WTC11 (cell line): Measurements from ENCODE around the gene MAB21L3. TPM values are rescaled to one million over a fixed set of nuclear protein-coding genes. Genes with fewer than 3 reads are reported as not detected.

Source experiments
- ATAC-seq: fragments of 200-7000 bp; cut with Tn5 transposase; 2 replicates; pipeline ENCODE4 v1.10.0; 2021; ENCODE audit warnings: mild to moderate bottlenecking, moderate library complexity
- CTCF ChIA-PET: fragments of 300-600 bp; sonication (Branson Sonifier 250); formaldehyde crosslinking; loops from one replicate; lab custom pipeline; 2021; ENCODE audit warnings: antibody characterized with exemption; lab: Charles Lee
- POLR2A ChIA-PET: fragments of 350-600 bp; sonication (Branson Sonifier 250); formaldehyde crosslinking; loops from one replicate; lab custom pipeline; 2021; ENCODE audit warnings: antibody characterized with exemption; lab: Charles Lee
- DNase-seq: peaks from one replicate; pipeline ENCODE4 v3.0.0; 2021; ENCODE audit warnings: low spot score
- H3K27ac Mint-ChIP-seq: 2 replicates; pipeline ENCODE4 v1.8.0; 2021; ENCODE audit warnings: mixed read lengths
- H3K27me3 Mint-ChIP-seq: 2 replicates; pipeline ENCODE4 v1.8.0; 2021; ENCODE audit warnings: low read depth, mild to moderate bottlenecking, moderate library complexity, mixed read lengths
- H3K36me3 Mint-ChIP-seq: 2 replicates; pipeline ENCODE4 v1.8.0; 2021; ENCODE audit warnings: mixed read lengths
- H3K4me1 Mint-ChIP-seq: 2 replicates; pipeline ENCODE4 v1.8.0; 2022; ENCODE audit warnings: mixed read lengths
- H3K4me3 Mint-ChIP-seq: 2 replicates; pipeline ENCODE4 v1.8.0; 2021; ENCODE audit warnings: mild to moderate bottlenecking, moderate library complexity, mixed read lengths
- H3K9me3 Mint-ChIP-seq: 2 replicates; pipeline ENCODE4 v1.8.0; 2021; ENCODE audit warnings: mixed read lengths
- CBFB ChIP-seq: sonication (generic); formaldehyde crosslinking; IDR thresholded peaks from 2 replicates; pipeline ENCODE4 v1.8.1; 2022; ENCODE audit warnings: mild to moderate bottlenecking, low read depth, missing genetic modification reagents
- ELF4 ChIP-seq: sonication (generic); formaldehyde crosslinking; IDR thresholded peaks from 2 replicates; pipeline ENCODE4 v1.8.1; 2022; ENCODE audit warnings: low read depth, mild to moderate bottlenecking, moderate library complexity, missing genetic modification reagents
- GABPB1 ChIP-seq: sonication (generic); formaldehyde crosslinking; IDR thresholded peaks from 2 replicates; pipeline ENCODE4 v1.8.1; 2023; ENCODE audit warnings: mild to moderate bottlenecking, missing genetic modification reagents
- IRF2 ChIP-seq: sonication (generic); formaldehyde crosslinking; IDR thresholded peaks from 2 replicates; pipeline ENCODE4 v1.8.0; 2022; ENCODE audit warnings: low read depth, missing genetic modification reagents, borderline replicate concordance
- JAZF1 ChIP-seq: fragments of 250-450 bp; sonication (Bioruptor Pico); IDR thresholded peaks from 2 replicates; pipeline ENCODE4 v1.9.0; 2021; ENCODE audit warnings: moderate library complexity, mild to moderate bottlenecking, inconsistent platforms
- MXD4 ChIP-seq: fragments of 250-450 bp; sonication (Bioruptor Pico); IDR thresholded peaks from 2 replicates; pipeline ENCODE4 v1.8.0; 2021; ENCODE audit warnings: mild to moderate bottlenecking, moderate library complexity, borderline replicate concordance
- MYBL2 ChIP-seq: sonication (generic); formaldehyde crosslinking; IDR thresholded peaks from 2 replicates; pipeline ENCODE4 v1.8.1; 2023; ENCODE audit warnings: mild to moderate bottlenecking, moderate library complexity, missing genetic modification reagents
- NFYB ChIP-seq: sonication (generic); formaldehyde crosslinking; conservative IDR thresholded peaks from 2 replicates; pipeline ENCODE4 v1.8.0; 2022; ENCODE audit warnings: low read depth, missing genetic modification reagents
- NR1H2 ChIP-seq: sonication (generic); formaldehyde crosslinking; IDR thresholded peaks from 2 replicates; pipeline ENCODE4 v1.9.0; 2021; ENCODE audit warnings: mild to moderate bottlenecking, moderate library complexity, missing genetic modification reagents
- NR2C2 ChIP-seq: sonication (generic); formaldehyde crosslinking; IDR thresholded peaks from 2 replicates; pipeline ENCODE4 v1.8.0; 2022; ENCODE audit warnings: mild to moderate bottlenecking, missing genetic modification reagents
- RELA ChIP-seq: sonication (generic); formaldehyde crosslinking; IDR thresholded peaks from 2 replicates; pipeline ENCODE4 v1.8.1; 2022; ENCODE audit warnings: missing genetic modification reagents, mild to moderate bottlenecking, borderline replicate concordance
- SMAD4 ChIP-seq: sonication (generic); formaldehyde crosslinking; IDR thresholded peaks from 2 replicates; pipeline ENCODE4 v1.8.0; 2022; ENCODE audit warnings: mild to moderate bottlenecking, missing genetic modification reagents
- TP53 ChIP-seq: sonication (generic); formaldehyde crosslinking; IDR thresholded peaks from 2 replicates; pipeline ENCODE4 v1.8.1; 2023; ENCODE audit warnings: mild to moderate bottlenecking, missing genetic modification reagents
- ZNF121 ChIP-seq: sonication (generic); formaldehyde crosslinking; IDR thresholded peaks from 2 replicates; pipeline ENCODE4 v1.8.0; 2023; ENCODE audit warnings: missing genetic modification reagents
- ZNF317 ChIP-seq: sonication (generic); formaldehyde crosslinking; IDR thresholded peaks from 2 replicates; pipeline ENCODE4 v1.8.1; 2023; ENCODE audit warnings: low read depth, mild to moderate bottlenecking, moderate library complexity, missing genetic modification reagents, borderline replicate concordance
- total RNA-seq: library from RNA; stranded (reverse); gene quantifications from 3 replicates; pipeline ENCODE4 v1.2.3, GENCODE V29; 2021
- TF ChIP-seq, protein P1 (sequence below): sonication (generic); formaldehyde crosslinking; IDR thresholded peaks from 2 replicates; pipeline ENCODE4 v1.8.1; 2022; ENCODE audit warnings: low read depth, mild to moderate bottlenecking, moderate library complexity, missing genetic modification reagents, borderline replicate concordance
- TF ChIP-seq, protein P2 (sequence below): sonication (generic); formaldehyde crosslinking; IDR thresholded peaks from 2 replicates; pipeline ENCODE4 v1.8.1; 2023; ENCODE audit warnings: mild to moderate bottlenecking, missing genetic modification reagents, moderate library complexity
- TF ChIP-seq, protein P3 (sequence below): fragments of 250-450 bp; sonication (Bioruptor Pico); IDR thresholded peaks from 2 replicates; pipeline ENCODE4 v1.9.0; 2021; ENCODE audit warnings: mild to moderate bottlenecking
- TF ChIP-seq, protein P4 (sequence below): sonication (generic); formaldehyde crosslinking; IDR thresholded peaks from 2 replicates; pipeline ENCODE4 v1.8.0; 2022; ENCODE audit warnings: mild to moderate bottlenecking, missing genetic modification reagents
- TF ChIP-seq, protein P5 (sequence below): sonication (generic); formaldehyde crosslinking; conservative IDR thresholded peaks from 2 replicates; pipeline ENCODE4 v1.8.1; 2023; ENCODE audit warnings: mild to moderate bottlenecking, low read depth, missing genetic modification reagents, moderate library complexity
- TF ChIP-seq, protein P6 (sequence below): sonication (generic); formaldehyde crosslinking; IDR thresholded peaks from 2 replicates; pipeline ENCODE4 v1.8.0; 2023; ENCODE audit warnings: missing genetic modification reagents
- TF ChIP-seq, protein P7 (sequence below): sonication (generic); formaldehyde crosslinking; IDR thresholded peaks from 2 replicates; pipeline ENCODE4 v1.8.0; 2023; ENCODE audit warnings: mild to moderate bottlenecking, missing genetic modification reagents
- TF ChIP-seq, protein P8 (sequence below): sonication (generic); formaldehyde crosslinking; IDR thresholded peaks from 2 replicates; pipeline ENCODE4 v1.8.1; 2023; ENCODE audit warnings: mild to moderate bottlenecking, missing genetic modification reagents

MAB21L3 gene
- total RNA-seq, 1 experiment from 2014 or later = not detected

DNA sequence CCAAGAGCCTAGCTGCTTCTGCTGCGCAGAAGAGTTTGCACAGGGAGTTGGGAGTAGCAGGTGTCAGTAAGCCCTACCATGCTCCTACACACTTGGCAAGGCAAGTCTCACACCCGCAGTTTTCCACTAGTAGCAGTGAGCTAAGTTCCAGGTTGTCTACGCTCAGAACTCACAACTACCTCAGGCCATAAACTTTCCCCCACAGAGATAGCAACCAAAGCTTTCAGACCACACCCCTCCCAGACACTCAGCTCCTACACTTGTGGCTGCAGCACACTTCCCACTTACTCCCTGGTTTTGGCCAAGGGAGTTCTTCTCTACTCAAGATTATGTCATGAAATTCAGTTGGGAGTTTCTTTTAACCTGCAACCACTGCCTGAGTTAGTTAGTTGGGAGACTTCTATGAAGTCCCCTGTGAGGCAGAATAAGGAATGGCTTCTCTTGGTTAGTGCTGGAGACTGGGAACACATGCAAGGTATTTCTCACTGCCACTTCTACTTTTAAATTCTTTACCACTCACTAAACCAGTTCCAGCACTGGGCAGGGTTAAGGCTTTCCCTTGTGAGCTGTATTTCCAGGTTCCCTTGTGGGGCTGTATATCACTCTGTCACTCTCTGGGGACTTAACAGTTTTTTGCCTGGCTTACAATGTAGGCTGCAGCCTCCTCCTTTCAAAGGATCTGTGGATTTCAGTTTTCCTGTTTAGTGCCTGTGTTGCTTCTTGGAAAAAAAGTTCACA is 18.3 kb upstream of the MAB21L3 start:
- H3K4me1 Mint-ChIP-seq = no peaks in the 10 kb centered on the region
- TF ChIP-seq, protein P1, sequence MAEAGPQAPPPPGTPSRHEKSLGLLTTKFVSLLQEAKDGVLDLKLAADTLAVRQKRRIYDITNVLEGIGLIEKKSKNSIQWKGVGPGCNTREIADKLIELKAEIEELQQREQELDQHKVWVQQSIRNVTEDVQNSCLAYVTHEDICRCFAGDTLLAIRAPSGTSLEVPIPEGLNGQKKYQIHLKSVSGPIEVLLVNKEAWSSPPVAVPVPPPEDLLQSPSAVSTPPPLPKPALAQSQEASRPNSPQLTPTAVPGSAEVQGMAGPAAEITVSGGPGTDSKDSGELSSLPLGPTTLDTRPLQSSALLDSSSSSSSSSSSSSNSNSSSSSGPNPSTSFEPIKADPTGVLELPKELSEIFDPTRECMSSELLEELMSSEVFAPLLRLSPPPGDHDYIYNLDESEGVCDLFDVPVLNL (CRISPR knock-in tag) = no peak
- no peak for TF ChIP-seq NFYB (CRISPR knock-in tag)
- TF ChIP-seq, protein P2, sequence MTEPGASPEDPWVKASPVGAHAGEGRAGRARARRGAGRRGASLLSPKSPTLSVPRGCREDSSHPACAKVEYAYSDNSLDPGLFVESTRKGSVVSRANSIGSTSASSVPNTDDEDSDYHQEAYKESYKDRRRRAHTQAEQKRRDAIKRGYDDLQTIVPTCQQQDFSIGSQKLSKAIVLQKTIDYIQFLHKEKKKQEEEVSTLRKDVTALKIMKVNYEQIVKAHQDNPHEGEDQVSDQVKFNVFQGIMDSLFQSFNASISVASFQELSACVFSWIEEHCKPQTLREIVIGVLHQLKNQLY = no peak
- TF ChIP-seq, protein P3, sequence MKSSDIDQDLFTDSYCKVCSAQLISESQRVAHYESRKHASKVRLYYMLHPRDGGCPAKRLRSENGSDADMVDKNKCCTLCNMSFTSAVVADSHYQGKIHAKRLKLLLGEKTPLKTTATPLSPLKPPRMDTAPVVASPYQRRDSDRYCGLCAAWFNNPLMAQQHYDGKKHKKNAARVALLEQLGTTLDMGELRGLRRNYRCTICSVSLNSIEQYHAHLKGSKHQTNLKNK (CRISPR knock-in tag) = no peak
- TF ChIP-seq, protein P4, sequence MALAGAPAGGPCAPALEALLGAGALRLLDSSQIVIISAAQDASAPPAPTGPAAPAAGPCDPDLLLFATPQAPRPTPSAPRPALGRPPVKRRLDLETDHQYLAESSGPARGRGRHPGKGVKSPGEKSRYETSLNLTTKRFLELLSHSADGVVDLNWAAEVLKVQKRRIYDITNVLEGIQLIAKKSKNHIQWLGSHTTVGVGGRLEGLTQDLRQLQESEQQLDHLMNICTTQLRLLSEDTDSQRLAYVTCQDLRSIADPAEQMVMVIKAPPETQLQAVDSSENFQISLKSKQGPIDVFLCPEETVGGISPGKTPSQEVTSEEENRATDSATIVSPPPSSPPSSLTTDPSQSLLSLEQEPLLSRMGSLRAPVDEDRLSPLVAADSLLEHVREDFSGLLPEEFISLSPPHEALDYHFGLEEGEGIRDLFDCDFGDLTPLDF (CRISPR knock-in tag) = no peak
- no peak for TF ChIP-seq NR2C2 (CRISPR knock-in tag)
- no peak for TF ChIP-seq ZNF317
- no peak for TF ChIP-seq MXD4 (CRISPR knock-in tag)
- TF ChIP-seq IRF2 = no peak
- TF ChIP-seq, protein P5, sequence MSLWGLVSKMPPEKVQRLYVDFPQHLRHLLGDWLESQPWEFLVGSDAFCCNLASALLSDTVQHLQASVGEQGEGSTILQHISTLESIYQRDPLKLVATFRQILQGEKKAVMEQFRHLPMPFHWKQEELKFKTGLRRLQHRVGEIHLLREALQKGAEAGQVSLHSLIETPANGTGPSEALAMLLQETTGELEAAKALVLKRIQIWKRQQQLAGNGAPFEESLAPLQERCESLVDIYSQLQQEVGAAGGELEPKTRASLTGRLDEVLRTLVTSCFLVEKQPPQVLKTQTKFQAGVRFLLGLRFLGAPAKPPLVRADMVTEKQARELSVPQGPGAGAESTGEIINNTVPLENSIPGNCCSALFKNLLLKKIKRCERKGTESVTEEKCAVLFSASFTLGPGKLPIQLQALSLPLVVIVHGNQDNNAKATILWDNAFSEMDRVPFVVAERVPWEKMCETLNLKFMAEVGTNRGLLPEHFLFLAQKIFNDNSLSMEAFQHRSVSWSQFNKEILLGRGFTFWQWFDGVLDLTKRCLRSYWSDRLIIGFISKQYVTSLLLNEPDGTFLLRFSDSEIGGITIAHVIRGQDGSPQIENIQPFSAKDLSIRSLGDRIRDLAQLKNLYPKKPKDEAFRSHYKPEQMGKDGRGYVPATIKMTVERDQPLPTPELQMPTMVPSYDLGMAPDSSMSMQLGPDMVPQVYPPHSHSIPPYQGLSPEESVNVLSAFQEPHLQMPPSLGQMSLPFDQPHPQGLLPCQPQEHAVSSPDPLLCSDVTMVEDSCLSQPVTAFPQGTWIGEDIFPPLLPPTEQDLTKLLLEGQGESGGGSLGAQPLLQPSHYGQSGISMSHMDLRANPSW = no peak
- no peak for TF ChIP-seq JAZF1 (CRISPR knock-in tag)
- no peak for TF ChIP-seq GABPB1 (CRISPR knock-in tag)
- TF ChIP-seq, protein P6, sequence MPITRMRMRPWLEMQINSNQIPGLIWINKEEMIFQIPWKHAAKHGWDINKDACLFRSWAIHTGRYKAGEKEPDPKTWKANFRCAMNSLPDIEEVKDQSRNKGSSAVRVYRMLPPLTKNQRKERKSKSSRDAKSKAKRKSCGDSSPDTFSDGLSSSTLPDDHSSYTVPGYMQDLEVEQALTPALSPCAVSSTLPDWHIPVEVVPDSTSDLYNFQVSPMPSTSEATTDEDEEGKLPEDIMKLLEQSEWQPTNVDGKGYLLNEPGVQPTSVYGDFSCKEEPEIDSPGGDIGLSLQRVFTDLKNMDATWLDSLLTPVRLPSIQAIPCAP = no peak
- no peak for TF ChIP-seq ELF4 (CRISPR knock-in tag)
- H3K27ac Mint-ChIP-seq = no peak overlapping the region
- H3K27me3 Mint-ChIP-seq = peaks cover 4% of the 10 kb centered on the region; the same call in 1 of the 2 replicates
- POLR2A ChIA-PET = no interaction called here
- H3K4me3 Mint-ChIP-seq = no peak overlapping the region
- DNase-seq (no peak), ATAC-seq (no peak)
- CTCF ChIA-PET = interaction anchor here (0.6 kb wide), 1 partner anchor 72 kb away, joined by 3 read pairs; no protein-coding TSS in a partner anchor
- H3K9me3 Mint-ChIP-seq = peaks cover 58% of the 10 kb centered on the region
- peaks cover 28% of the 10 kb centered on the region for H3K36me3 Mint-ChIP-seq

DNA sequence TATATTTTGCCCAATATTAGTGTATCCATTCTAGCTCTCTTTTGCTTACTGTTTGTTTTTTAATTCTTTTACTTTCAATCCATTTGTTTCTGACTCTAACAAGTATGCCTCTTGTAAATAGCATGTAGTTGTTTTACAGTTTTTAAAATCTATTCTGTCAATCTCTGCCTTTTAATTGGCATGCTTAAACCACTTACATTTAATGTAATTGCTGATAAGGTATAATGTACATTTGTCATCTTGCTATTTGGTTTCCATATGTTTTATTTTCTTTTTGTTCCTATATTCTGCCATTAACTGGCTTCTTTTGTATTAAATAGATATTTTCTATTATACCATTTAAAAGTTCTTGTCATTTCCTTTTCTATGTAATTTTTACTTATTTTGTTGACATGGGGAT is 16.2 kb upstream of the MAB21L3 start:
- no peak for ATAC-seq
- Mint-ChIP-seq H3K4me3 (no peak overlapping the region), H3K36me3 (peaks cover 15% of the 10 kb centered on the region), H3K27me3 (peaks cover 4% of the 10 kb centered on the region; the same call in 1 of the 2 replicates), H3K4me1 (no peaks in the 10 kb centered on the region), H3K9me3 (peaks cover 41% of the 10 kb centered on the region), H3K27ac (no peak overlapping the region)
- ChIA-PET CTCF (no interaction called here), POLR2A (no interaction called here)
- no peak for DNase-seq
- no peak for TF ChIP-seq TP53 (CRISPR knock-in tag)
- TF ChIP-seq RELA (CRISPR knock-in tag) = no peak
- TF ChIP-seq, protein P7, sequence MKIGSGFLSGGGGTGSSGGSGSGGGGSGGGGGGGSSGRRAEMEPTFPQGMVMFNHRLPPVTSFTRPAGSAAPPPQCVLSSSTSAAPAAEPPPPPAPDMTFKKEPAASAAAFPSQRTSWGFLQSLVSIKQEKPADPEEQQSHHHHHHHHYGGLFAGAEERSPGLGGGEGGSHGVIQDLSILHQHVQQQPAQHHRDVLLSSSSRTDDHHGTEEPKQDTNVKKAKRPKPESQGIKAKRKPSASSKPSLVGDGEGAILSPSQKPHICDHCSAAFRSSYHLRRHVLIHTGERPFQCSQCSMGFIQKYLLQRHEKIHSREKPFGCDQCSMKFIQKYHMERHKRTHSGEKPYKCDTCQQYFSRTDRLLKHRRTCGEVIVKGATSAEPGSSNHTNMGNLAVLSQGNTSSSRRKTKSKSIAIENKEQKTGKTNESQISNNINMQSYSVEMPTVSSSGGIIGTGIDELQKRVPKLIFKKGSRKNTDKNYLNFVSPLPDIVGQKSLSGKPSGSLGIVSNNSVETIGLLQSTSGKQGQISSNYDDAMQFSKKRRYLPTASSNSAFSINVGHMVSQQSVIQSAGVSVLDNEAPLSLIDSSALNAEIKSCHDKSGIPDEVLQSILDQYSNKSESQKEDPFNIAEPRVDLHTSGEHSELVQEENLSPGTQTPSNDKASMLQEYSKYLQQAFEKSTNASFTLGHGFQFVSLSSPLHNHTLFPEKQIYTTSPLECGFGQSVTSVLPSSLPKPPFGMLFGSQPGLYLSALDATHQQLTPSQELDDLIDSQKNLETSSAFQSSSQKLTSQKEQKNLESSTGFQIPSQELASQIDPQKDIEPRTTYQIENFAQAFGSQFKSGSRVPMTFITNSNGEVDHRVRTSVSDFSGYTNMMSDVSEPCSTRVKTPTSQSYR = no peak
- TF ChIP-seq, protein P8, sequence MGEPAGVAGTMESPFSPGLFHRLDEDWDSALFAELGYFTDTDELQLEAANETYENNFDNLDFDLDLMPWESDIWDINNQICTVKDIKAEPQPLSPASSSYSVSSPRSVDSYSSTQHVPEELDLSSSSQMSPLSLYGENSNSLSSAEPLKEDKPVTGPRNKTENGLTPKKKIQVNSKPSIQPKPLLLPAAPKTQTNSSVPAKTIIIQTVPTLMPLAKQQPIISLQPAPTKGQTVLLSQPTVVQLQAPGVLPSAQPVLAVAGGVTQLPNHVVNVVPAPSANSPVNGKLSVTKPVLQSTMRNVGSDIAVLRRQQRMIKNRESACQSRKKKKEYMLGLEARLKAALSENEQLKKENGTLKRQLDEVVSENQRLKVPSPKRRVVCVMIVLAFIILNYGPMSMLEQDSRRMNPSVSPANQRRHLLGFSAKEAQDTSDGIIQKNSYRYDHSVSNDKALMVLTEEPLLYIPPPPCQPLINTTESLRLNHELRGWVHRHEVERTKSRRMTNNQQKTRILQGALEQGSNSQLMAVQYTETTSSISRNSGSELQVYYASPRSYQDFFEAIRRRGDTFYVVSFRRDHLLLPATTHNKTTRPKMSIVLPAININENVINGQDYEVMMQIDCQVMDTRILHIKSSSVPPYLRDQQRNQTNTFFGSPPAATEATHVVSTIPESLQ (CRISPR knock-in tag) = no peak
- no peak for TF ChIP-seq NR1H2 (CRISPR knock-in tag)
- TF ChIP-seq ZNF317 = no peak
- TF ChIP-seq MYBL2 (CRISPR knock-in tag) = no peak
- no peak for TF ChIP-seq ZNF121 (CRISPR knock-in tag)
- no peak for TF ChIP-seq CBFB (CRISPR knock-in tag)
- TF ChIP-seq SMAD4 = no peak
